Activated naive CD8-positive, alpha-beta T cell treated with anti-CD3 and anti-CD28 coated beads, Interleukin-2, amount 10 ng/mL, durations not matched to agents 7 days and 5 days (primary cell): Measurements from ENCODE around the gene ADAM22. TPM values are rescaled to one million over a fixed set of nuclear protein-coding genes. Genes with fewer than 3 reads are reported as not detected.

Source experiments
- ATAC-seq: fragments of 150-1000 bp; cut with Tn5 transposase; one replicate; pipeline ENCODE4 v1.10.0; 2021; ENCODE audit warnings: low read depth, moderate library complexity
- POLR2A ChIA-PET: fragments of 350-600 bp; sonication (Branson Sonifier 250); formaldehyde crosslinking; loops from one replicate; lab custom pipeline; 2021; ENCODE audit warnings: antibody characterized with exemption; lab: Charles Lee
- DNase-seq: peaks from one replicate; pipeline ENCODE4 v3.0.0; 2021
- H3K27ac Mint-ChIP-seq: one replicate; pipeline ENCODE4 v1.8.0; 2022; ENCODE audit warnings: mild to moderate bottlenecking, mixed read lengths
- H3K27me3 Mint-ChIP-seq: one replicate; pipeline ENCODE4 v1.8.0; 2022; ENCODE audit warnings: mild to moderate bottlenecking, moderate library complexity, mixed read lengths
- H3K36me3 Mint-ChIP-seq: one replicate; pipeline ENCODE4 v1.8.0; 2021; ENCODE audit warnings: mild to moderate bottlenecking, mixed read lengths
- H3K4me1 Mint-ChIP-seq: one replicate; pipeline ENCODE4 v1.8.0; 2021; ENCODE audit warnings: mixed read lengths
- H3K4me3 Mint-ChIP-seq: one replicate; pipeline ENCODE4 v1.8.0; 2022; ENCODE audit warnings: mild to moderate bottlenecking, moderate library complexity, mixed read lengths
- H3K9me3 Mint-ChIP-seq: one replicate; pipeline ENCODE4 v1.8.0; 2021; ENCODE audit warnings: mixed read lengths
- total RNA-seq, 2 experiments: library from RNA; stranded (reverse); gene quantifications; one replicate each; pipeline ENCODE4 v1.2.3, GENCODE V29; 2021

The ADAM22 gene
- total RNA-seq, 2 experiments from 2014 or later = 4.6 TPM

GRCh38 chr7:88208521-88208920 lies 274.5 kb downstream of the ADAM22 start:
- Mint-ChIP-seq H3K9me3 (no peaks in the 10 kb centered on the region), H3K36me3 (peaks cover 48% of the 10 kb centered on the region), H3K27ac (no peak overlapping the region), H3K4me3 (no peak overlapping the region), H3K4me1 (peaks cover 8% of the 10 kb centered on the region), H3K27me3 (no peaks in the 10 kb centered on the region)
- DNase-seq (no peak), ATAC-seq (no peak)
- POLR2A ChIA-PET = no interaction called here

DNA sequence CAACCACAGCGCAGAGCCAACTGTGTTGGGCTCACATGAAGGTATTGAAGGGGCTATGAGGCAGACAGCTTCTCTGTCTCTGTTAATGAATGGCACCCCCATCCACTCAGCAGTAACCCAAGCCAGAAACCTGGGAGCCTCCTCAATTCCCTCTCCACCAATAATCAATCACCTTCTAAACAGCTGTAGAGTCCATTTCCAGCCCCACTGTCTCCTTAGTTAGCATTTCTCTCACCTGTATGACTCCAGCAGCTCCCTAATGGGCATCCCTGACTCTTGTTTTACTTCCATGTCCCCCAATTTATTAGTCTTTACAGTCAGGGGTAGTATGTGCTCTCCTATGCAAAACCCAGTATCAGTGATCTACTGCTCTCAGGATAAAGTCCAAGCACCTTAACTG lies 278.9 kb downstream of the ADAM22 start:
- no peaks in the 10 kb centered on the region for H3K9me3 Mint-ChIP-seq
- H3K27me3 Mint-ChIP-seq = no peaks in the 10 kb centered on the region
- H3K27ac Mint-ChIP-seq = no peak overlapping the region
- ATAC-seq (no peak), DNase-seq (no peak)
- peaks cover 32% of the 10 kb centered on the region for H3K36me3 Mint-ChIP-seq
- peaks cover 14% of the 10 kb centered on the region for H3K4me1 Mint-ChIP-seq
- H3K4me3 Mint-ChIP-seq = no peak overlapping the region
- POLR2A ChIA-PET = no interaction called here

- peaks cover 20% of the 10 kb centered on the region for H3K4me1 Mint-ChIP-seq
- no peaks in the 10 kb centered on the region for H3K9me3 Mint-ChIP-seq
- no peak overlapping the region for H3K4me3 Mint-ChIP-seq
- no peaks in the 10 kb centered on the region for H3K27me3 Mint-ChIP-seq
- POLR2A ChIA-PET = no interaction called here
- no peak overlapping the region for H3K27ac Mint-ChIP-seq
- no peak for DNase-seq
- H3K36me3 Mint-ChIP-seq = peaks cover 34% of the 10 kb centered on the region
- no peak for ATAC-seq
Observed at GRCh38 chr7:88214456-88214855, 280.4 kb downstream of the ADAM22 start.

- Mint-ChIP-seq H3K27ac (no peak overlapping the region), H3K9me3 (no peaks in the 10 kb centered on the region), H3K4me1 (peaks cover 22% of the 10 kb centered on the region), H3K36me3 (peaks cover 29% of the 10 kb centered on the region), H3K4me3 (no peak overlapping the region), H3K27me3 (no peaks in the 10 kb centered on the region)
- POLR2A ChIA-PET = interaction anchor here (1.0 kb wide), 1 partner anchor 9 kb away, joined by 3 read pairs; no protein-coding TSS in a partner anchor
- no peak for DNase-seq
- no peak for ATAC-seq
Observed at GRCh38 chr7:88215295-88215694, 281.2 kb downstream of the ADAM22 start.

DNA sequence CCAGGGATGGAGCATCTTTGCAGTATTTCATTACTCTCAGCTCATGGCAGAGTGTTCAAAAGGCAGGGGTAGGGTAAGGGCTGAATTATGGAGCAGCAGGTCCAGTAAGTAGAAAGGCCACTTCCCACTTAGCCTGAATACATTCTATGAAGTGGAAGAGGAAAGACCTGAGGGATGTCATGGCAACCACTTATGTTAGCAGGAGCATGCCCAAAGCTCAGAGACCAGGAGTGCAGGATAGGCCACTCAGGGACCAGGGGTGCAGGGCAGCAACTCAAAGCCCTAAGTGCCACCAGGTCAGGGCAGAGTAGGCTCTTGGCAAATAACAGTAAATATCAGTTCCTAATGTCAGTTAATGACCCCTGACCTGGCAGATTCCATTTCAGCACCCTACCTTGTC lies 282.2 kb downstream of the ADAM22 start:
- ATAC-seq = no peak
- H3K27ac Mint-ChIP-seq = no peak overlapping the region
- peaks cover 30% of the 10 kb centered on the region for H3K4me1 Mint-ChIP-seq
- DNase-seq = no peak
- H3K36me3 Mint-ChIP-seq = peaks cover 29% of the 10 kb centered on the region
- no peaks in the 10 kb centered on the region for H3K9me3 Mint-ChIP-seq
- no peaks in the 10 kb centered on the region for H3K27me3 Mint-ChIP-seq
- no peak overlapping the region for H3K4me3 Mint-ChIP-seq
- POLR2A ChIA-PET = no interaction called here

DNA sequence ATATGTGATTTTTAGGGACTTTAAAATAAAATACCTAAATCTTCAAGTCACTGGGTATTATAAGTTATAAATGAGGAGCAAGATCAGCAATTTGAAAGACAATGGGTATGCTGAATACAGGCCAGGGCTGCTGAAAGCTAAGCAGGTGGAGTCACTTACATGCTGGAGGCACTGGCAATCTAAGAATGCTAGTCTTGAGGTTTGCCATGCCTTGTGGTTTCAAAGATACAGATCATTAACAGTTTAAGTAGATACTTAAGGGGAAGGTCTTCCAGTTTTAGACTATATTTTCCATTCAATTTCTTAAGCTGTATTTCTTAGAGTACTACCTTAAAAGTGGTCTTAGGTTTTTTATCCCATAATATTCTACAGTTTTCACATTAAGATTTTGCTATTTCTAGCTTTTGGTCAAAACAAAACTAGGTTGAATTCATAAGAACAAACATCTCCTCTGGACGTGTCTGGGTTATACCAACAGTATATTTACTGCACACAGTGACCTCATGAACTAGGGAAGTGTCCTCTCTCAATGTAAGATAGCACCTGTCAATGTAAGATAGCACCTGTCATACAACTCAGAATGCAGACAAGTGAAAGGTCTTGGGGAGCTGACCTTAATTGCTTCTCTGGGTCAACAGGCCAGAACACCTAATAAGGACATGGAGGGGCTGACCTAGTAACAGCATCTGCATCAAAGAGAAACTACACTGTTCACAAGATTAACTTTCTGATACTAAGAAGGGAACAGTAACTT lies 283.8 kb downstream of the ADAM22 start:
- peaks cover 28% of the 10 kb centered on the region for H3K36me3 Mint-ChIP-seq

DNA sequence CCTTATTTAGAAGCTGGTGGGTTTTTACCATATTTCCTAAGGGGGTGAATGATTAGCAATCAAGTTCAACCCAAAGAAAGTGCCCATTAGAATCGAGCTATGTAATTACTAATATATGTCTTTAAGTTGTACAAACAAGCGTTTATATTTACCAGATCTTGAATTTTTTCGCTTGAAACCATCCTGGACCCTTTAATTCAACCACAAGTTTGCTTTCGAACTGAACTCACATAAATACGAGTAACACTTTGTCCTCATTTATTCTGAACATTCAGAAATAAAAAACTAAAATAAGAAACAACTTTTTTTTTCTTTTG lies 284.3 kb downstream of the ADAM22 start:
- Mint-ChIP-seq H3K9me3 (no peaks in the 10 kb centered on the region), H3K27ac (peak overlapping the region; percentile 89), H3K4me3 (peak overlapping the region; percentile 91), H3K36me3 (peaks cover 23% of the 10 kb centered on the region), H3K4me1 (peaks cover 26% of the 10 kb centered on the region), H3K27me3 (no peaks in the 10 kb centered on the region)
- ATAC-seq = no peak
- POLR2A ChIA-PET = interaction anchor here (1.0 to 1.1 kb wide), 2 partner anchors 285 to 342 kb away, joined by 3 read pairs; partner anchors contain the start of genes ADAM22, DBF4 and SLC25A40
- DNase-seq = no peak

More for the DNA sequence above, 283.8 kb downstream of the ADAM22 start:
- ATAC-seq = no peak
- H3K27ac Mint-ChIP-seq = peak overlapping the region; percentile 74
- no peaks in the 10 kb centered on the region for H3K9me3 Mint-ChIP-seq
- POLR2A ChIA-PET = interaction anchor here (1.0 to 1.1 kb wide), 2 partner anchors 284 to 342 kb away, joined by 3 read pairs; partner anchors contain the start of genes ADAM22, DBF4 and SLC25A40
- peak overlapping the region; percentile 91 for H3K4me3 Mint-ChIP-seq
- DNase-seq = no peak
- H3K4me1 Mint-ChIP-seq = peaks cover 31% of the 10 kb centered on the region
- H3K27me3 Mint-ChIP-seq = no peaks in the 10 kb centered on the region

DNA sequence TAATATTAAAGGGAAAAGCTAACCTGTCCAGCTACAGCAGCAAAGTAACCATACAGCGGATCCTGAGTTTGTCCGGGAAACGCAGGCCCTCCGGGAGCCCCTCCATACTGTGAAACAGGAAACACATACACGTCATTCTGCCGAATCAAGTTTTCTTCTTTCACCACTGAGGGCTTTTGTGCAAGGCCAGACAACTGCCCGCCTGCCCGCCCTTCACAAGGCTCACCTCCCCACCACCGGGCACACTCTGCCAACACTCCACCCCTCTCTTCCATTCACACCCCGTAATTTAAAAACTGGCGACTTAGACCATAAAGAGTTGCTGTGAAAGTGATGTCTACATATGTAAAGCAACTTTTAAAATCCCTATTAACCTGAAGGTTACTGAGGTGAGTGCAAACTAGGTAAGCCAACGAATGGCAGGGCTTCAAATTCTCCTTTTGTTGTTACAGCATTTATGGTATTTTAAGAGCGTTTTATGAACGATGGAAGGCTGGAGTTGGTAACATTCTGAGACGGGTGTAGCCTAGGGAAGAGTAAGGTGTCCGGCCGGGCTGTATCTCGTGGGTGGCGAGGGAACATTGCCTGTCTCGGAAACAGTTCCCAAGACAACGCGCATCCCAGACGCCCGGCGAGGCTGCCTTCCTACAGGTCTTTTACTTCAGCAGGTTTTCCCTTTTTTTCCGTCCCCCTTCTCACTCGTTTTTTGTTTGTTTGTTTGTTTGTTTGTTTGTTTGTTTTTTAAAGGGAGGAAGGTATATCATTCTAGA lies 285.0 kb downstream of the ADAM22 start:
- no peak for ATAC-seq
- H3K27ac Mint-ChIP-seq = peak overlapping the region; percentile 89
- POLR2A ChIA-PET = interaction anchor here (1.0 to 1.1 kb wide), 2 partner anchors 285 to 343 kb away, joined by 3 read pairs; partner anchors contain the start of genes ADAM22, DBF4 and SLC25A40

DNA sequence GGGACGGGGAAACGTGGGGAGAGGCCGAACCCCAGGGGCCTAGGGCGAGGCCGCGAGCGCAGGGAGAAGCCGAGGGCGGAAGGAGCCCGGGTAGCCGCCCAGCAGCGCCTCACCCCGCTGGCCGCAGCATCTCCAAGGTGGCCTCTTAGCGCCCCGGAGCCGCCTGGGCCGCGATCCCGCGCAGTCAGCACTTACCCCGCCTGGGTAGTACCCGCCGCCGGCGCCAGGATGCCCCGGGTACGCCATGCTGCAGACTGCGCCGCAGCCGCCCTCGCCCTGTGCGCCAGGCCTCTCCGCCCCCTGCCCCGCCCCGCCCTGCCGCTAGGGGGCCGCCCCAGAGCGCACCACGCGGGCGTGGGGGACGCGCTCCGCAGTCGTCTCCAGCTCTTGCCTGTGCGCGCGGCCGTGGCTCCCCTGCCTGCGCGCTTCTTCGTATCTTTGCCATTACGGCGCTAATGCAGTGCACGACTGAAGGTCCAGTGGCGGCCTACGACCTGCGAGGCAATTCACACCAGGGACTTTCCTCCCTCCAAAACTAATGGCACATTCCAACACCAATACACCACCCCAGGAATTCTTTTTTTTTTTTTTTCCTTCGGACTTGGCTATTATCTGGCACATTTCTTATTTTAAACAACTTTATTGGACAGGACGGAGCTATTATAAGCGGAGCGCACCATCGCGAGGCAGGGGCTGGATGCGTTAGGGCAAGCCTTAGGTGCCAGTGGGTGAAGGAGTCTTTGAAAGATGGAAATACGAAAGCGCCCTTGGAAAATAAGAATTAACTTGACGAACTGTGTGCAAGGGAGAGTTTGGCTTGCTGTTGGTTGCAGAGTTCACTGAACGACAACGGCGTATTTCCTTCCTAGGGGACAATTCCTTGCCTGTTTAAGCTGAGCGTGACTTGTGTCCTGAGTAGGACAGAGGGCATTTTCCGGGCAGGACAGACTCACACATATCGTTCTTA lies 286.0 kb downstream of the ADAM22 start, which contains the start of gene SRI:
Gene SRI, minus strand, starts transcription at position 258 of the 967 bp plus-strand sequence. Its CDS starts 12 bp downstream, at position 246.
- peak; percentile 97 for DNase-seq
- peak; percentile 97 for ATAC-seq
- H3K4me3 Mint-ChIP-seq = peak within 1 kb of the TSS; percentile 91
- H3K36me3 Mint-ChIP-seq = peaks cover 13% of the 10 kb centered on the region
- no peaks in the 10 kb centered on the region for H3K9me3 Mint-ChIP-seq
- POLR2A ChIA-PET = interaction anchor here (0.6 to 0.7 kb wide), 3 partner anchors 78 to 1316 kb away, joined by 3 to 4 read pairs (median 3); no protein-coding TSS in a partner anchor
- peak within 1 kb of the TSS; percentile 93 for H3K27ac Mint-ChIP-seq
- no peaks in the 10 kb centered on the region for H3K27me3 Mint-ChIP-seq
- H3K4me1 Mint-ChIP-seq = peaks cover 25% of the 10 kb centered on the region

More for the DNA sequence above, 285.0 kb downstream of the ADAM22 start:
- H3K27me3 Mint-ChIP-seq = no peaks in the 10 kb centered on the region
- H3K36me3 Mint-ChIP-seq = peaks cover 20% of the 10 kb centered on the region
- H3K9me3 Mint-ChIP-seq = no peaks in the 10 kb centered on the region
- H3K4me3 Mint-ChIP-seq = peak overlapping the region; percentile 91
- peaks cover 24% of the 10 kb centered on the region for H3K4me1 Mint-ChIP-seq
- peak; percentile 45 for DNase-seq

- H3K9me3 Mint-ChIP-seq = no peaks in the 10 kb centered on the region
- no peaks in the 10 kb centered on the region for H3K36me3 Mint-ChIP-seq
- no peak overlapping the region for H3K4me3 Mint-ChIP-seq
- no peak overlapping the region for H3K27ac Mint-ChIP-seq
- DNase-seq (no peak), ATAC-seq (no peak)
- peaks cover 16% of the 10 kb centered on the region for H3K4me1 Mint-ChIP-seq
- no peaks in the 10 kb centered on the region for H3K27me3 Mint-ChIP-seq
- POLR2A ChIA-PET = no interaction called here
Observed at GRCh38 chr7:88223265-88223664, 289.2 kb downstream of the ADAM22 start.

- Mint-ChIP-seq H3K4me3 (no peak overlapping the region), H3K27ac (no peak overlapping the region), H3K36me3 (no peaks in the 10 kb centered on the region), H3K4me1 (peaks cover 13% of the 10 kb centered on the region), H3K9me3 (no peaks in the 10 kb centered on the region), H3K27me3 (no peaks in the 10 kb centered on the region)
- DNase-seq (no peak), ATAC-seq (no peak)
- POLR2A ChIA-PET = no interaction called here
Observed at GRCh38 chr7:88224601-88225275, 290.7 kb downstream of the ADAM22 start.

GRCh38 chr7:88226201-88226600 lies 292.1 kb downstream of the ADAM22 start:
- POLR2A ChIA-PET = no interaction called here
- DNase-seq (no peak), ATAC-seq (no peak)
- no peaks in the 10 kb centered on the region for H3K27me3 Mint-ChIP-seq
- no peaks in the 10 kb centered on the region for H3K9me3 Mint-ChIP-seq
- no peak overlapping the region for H3K4me3 Mint-ChIP-seq
- peaks cover 4% of the 10 kb centered on the region for H3K4me1 Mint-ChIP-seq
- no peaks in the 10 kb centered on the region for H3K36me3 Mint-ChIP-seq
- no peak overlapping the region for H3K27ac Mint-ChIP-seq
